Liver (tissue), 9 donors: ENCODE measurements around the gene STRA6. TPM values are rescaled to one million over a fixed set of nuclear protein-coding genes. Genes with fewer than 3 reads are reported as not detected.

Experiments used
- DNase-seq: peaks from one replicate; pipeline ENCODE4 v3.0.0-alpha.2; 2017; ENCODE audit warnings: low spot score
- H3K27ac ChIP-seq, 2 donors: one replicate each; pipeline ENCODE4 v1.7.0; 2013; ENCODE audit warnings: inconsistent platforms in 2 of 2, low read length in 2 of 2, control low read depth in 1 of 2, low read depth in 1 of 2, mild to moderate bottlenecking in 1 of 2
- H3K27me3 ChIP-seq, 4 donors: one replicate each; pipeline versions ENCODE4 v1.6.1 to v1.7.0; 2013; ENCODE audit warnings: low read length in 3 of 4, inconsistent platforms in 1 of 4, mild to moderate bottlenecking in 1 of 4, moderate library complexity in 1 of 4; ENCODE audit not compliant: control insufficient read depth in 4 of 4, insufficient read depth in 4 of 4
- H3K36me3 ChIP-seq, 4 donors: one replicate each; pipeline versions ENCODE4 v1.6.1 to v1.7.0; 2013; ENCODE audit warnings: low read length in 3 of 4, mild to moderate bottlenecking in 3 of 4, low read depth in 1 of 4, moderate library complexity in 1 of 4; ENCODE audit not compliant: control insufficient read depth in 4 of 4, insufficient read depth in 3 of 4
- H3K4me1 ChIP-seq, 4 donors: one replicate each; pipeline versions ENCODE4 v1.6.1 to v1.7.0; 2013; ENCODE audit warnings: low read length in 3 of 4, mild to moderate bottlenecking in 3 of 4, moderate library complexity in 1 of 4; ENCODE audit not compliant: control insufficient read depth in 4 of 4, insufficient read depth in 4 of 4
- H3K4me3 ChIP-seq, 3 donors: one replicate each; pipeline versions ENCODE4 v1.6.1 to v1.7.0; 2013; ENCODE audit warnings: low read length in 3 of 3, control low read depth in 1 of 3, low read depth in 1 of 3, mild to moderate bottlenecking in 1 of 3
- H3K9ac ChIP-seq, 2 donors: one replicate each; pipeline ENCODE4 v1.7.0; 2013; ENCODE audit warnings: low read length in 2 of 2, mild to moderate bottlenecking in 2 of 2, moderate library complexity in 2 of 2, control low read depth in 1 of 2, low read depth in 1 of 2
- H3K9me3 ChIP-seq, 4 donors: one replicate each; pipeline versions ENCODE4 v1.6.1 to v1.7.0; 2013; ENCODE audit warnings: low read length in 3 of 4; ENCODE audit not compliant: control insufficient read depth in 4 of 4
- EGR1 ChIP-seq, 2 donors: IDR thresholded peaks; 2 replicates each; pipeline ENCODE4 v1.6.1; 2016 to 2018; ENCODE audit warnings: antibody characterized with exemption in 2 of 2, low read depth in 2 of 2
- FOXA2 ChIP-seq: IDR thresholded peaks from 2 replicates; pipeline ENCODE4 v1.6.1; 2016; ENCODE audit warnings: antibody characterized with exemption
- GABPA ChIP-seq, 2 donors: IDR thresholded peaks in 1 of 2; conservative IDR thresholded peaks in 1 of 2; 2 replicates each; pipeline ENCODE4 v1.6.1; 2016; ENCODE audit warnings: antibody characterized with exemption in 2 of 2, mild to moderate bottlenecking in 1 of 2, moderate library complexity in 1 of 2
- HNF4A ChIP-seq, 2 donors: conservative IDR thresholded peaks; 2 replicates each; pipeline ENCODE4 v1.6.1; 2016; ENCODE audit warnings: antibody characterized with exemption in 2 of 2, mild to moderate bottlenecking in 2 of 2
- HNF4G ChIP-seq: IDR thresholded peaks from 2 replicates; pipeline ENCODE4 v1.6.1; 2016; ENCODE audit warnings: antibody characterized with exemption
- JUND ChIP-seq, 2 donors: IDR thresholded peaks; 2 replicates each; pipeline ENCODE4 v1.6.1; 2016; ENCODE audit warnings: antibody characterized with exemption in 2 of 2
- NR2F2 ChIP-seq: IDR thresholded peaks from 2 replicates; pipeline ENCODE4 v1.6.1; 2016; ENCODE audit warnings: antibody characterized with exemption
- RXRA ChIP-seq, 2 donors: IDR thresholded peaks; 2 replicates each; pipeline ENCODE4 v1.6.1; 2017 to 2018; ENCODE audit warnings: antibody characterized with exemption in 2 of 2, mild to moderate bottlenecking in 1 of 2
- SP1 ChIP-seq: IDR thresholded peaks from 2 replicates; pipeline ENCODE4 v1.6.1; 2018; ENCODE audit warnings: antibody characterized with exemption, mild to moderate bottlenecking
- TAF1 ChIP-seq: conservative IDR thresholded peaks from 2 replicates; pipeline ENCODE4 v1.6.1; 2016; ENCODE audit warnings: antibody characterized with exemption, mild to moderate bottlenecking
- YY1 ChIP-seq: IDR thresholded peaks from 2 replicates; pipeline ENCODE4 v1.6.1; 2016; ENCODE audit warnings: antibody characterized with exemption, mild to moderate bottlenecking
- WGBS: extraction: QIAGEN DNeasy Blood & Tissue Kit; methylation state at CpG from one replicate; pipeline ENCODE4 v1.1.7; 2013; 5-methylcytosine and 5-hydroxymethylcytosine counted together
- polyA plus RNA-seq, 2 donors: library from polyadenylated mRNA; stranded (reverse) in 1 of 2; unstranded in 1 of 2; fragments of 200-250 nt in 1 of 2; fragments of >200 nt in 1 of 2; fragmentation: Nextera tagmentation in 1 of 2; extraction: Ambion mirVana in 1 of 2; gene quantifications; one replicate each; pipeline versions ENCODE4 v1.2.1 to v1.2.3, GENCODE V29; 2013 to 2015
- total RNA-seq, 2 donors: library from RNA; depleted of rRNA; stranded (reverse); fragments of >200 nt; gene quantifications; one replicate each; pipeline ENCODE4 v1.2.3, GENCODE V29; 2014
- TF ChIP-seq, protein P1 (sequence below): IDR thresholded peaks from 2 replicates; pipeline ENCODE4 v1.6.1; 2016; ENCODE audit warnings: antibody characterized with exemption
- TF ChIP-seq, protein P2 (sequence below): IDR thresholded peaks from 2 replicates; pipeline ENCODE4 v1.6.1; 2016; ENCODE audit warnings: antibody characterized with exemption, mild to moderate bottlenecking
- TF ChIP-seq, protein P3 (sequence below): fragments of 150-350 bp; IDR thresholded peaks from 2 replicates; pipeline ENCODE4 v1.5.1; 2017; ENCODE audit warnings: improper control_type of control experiment, low read depth, low read length; ENCODE audit not compliant: missing input control
- TF ChIP-seq, protein P4 (sequence below): IDR thresholded peaks from 2 replicates; pipeline ENCODE4 v1.6.1; 2016; ENCODE audit warnings: antibody characterized with exemption
- TF ChIP-seq, protein P5 (sequence below): IDR thresholded peaks from 2 replicates; pipeline ENCODE4 v1.6.1; 2016; ENCODE audit warnings: antibody characterized with exemption
- donor health status: healthy.
- donor health status: healthy.
- donor health status: healthy.
- donor health status: healthy.
- donor health status: healthy.

The STRA6 gene
- total and polyA plus RNA-seq, 4 donors: 3.1 TPM; not detected in 3

DNA sequence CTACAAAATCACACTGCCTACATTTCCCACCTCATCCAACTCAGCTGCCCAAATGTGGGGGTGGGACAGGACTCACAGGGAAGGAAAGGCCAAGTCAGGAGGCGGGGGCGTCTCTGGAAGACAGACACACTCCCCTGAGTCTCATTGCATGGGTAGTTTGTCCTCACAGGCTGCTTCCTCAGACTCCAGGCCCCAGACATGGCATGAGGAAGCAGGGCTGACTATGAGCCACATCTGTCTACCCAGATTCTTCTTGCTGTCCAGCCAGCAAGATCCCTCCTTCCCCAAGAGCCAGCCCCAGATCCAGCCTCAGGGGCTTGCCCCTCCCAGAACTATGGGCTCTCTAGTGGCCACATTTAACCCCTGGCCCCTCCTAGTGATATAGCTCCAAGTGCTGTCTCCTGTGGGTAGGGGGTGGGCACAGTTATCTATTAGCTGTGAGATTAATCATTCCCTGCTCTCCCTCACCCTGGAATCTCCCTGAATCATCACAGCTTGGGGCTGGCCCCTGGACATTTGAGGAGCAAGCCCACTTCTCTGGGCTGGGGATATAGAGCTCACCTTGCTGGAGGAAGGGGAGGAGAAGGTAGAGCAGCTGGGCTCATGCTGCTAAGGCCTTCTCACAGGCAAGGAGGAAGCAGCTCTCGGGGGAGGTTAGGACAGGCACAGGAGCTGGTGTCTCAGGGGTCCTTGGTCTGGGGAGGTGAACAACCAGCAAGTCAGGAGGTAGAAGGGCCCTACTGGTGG is 31.4 kb upstream of the STRA6 start:
- no peak overlapping the region for H3K27ac ChIP-seq
- WGBS: 90% methylated on average over 3 of the region's 3 CpGs
- no peaks in the 10 kb centered on the region for H3K27me3 ChIP-seq
- TF ChIP-seq NR2F2: no peak
- no peak for TF ChIP-seq JUND (IDR thresholded peaks at IDR 0.05)
- TF ChIP-seq SP1: no peak
- TF ChIP-seq, protein P1, sequence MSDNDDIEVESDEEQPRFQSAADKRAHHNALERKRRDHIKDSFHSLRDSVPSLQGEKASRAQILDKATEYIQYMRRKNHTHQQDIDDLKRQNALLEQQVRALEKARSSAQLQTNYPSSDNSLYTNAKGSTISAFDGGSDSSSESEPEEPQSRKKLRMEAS: no peak
- TF ChIP-seq, protein P2, sequence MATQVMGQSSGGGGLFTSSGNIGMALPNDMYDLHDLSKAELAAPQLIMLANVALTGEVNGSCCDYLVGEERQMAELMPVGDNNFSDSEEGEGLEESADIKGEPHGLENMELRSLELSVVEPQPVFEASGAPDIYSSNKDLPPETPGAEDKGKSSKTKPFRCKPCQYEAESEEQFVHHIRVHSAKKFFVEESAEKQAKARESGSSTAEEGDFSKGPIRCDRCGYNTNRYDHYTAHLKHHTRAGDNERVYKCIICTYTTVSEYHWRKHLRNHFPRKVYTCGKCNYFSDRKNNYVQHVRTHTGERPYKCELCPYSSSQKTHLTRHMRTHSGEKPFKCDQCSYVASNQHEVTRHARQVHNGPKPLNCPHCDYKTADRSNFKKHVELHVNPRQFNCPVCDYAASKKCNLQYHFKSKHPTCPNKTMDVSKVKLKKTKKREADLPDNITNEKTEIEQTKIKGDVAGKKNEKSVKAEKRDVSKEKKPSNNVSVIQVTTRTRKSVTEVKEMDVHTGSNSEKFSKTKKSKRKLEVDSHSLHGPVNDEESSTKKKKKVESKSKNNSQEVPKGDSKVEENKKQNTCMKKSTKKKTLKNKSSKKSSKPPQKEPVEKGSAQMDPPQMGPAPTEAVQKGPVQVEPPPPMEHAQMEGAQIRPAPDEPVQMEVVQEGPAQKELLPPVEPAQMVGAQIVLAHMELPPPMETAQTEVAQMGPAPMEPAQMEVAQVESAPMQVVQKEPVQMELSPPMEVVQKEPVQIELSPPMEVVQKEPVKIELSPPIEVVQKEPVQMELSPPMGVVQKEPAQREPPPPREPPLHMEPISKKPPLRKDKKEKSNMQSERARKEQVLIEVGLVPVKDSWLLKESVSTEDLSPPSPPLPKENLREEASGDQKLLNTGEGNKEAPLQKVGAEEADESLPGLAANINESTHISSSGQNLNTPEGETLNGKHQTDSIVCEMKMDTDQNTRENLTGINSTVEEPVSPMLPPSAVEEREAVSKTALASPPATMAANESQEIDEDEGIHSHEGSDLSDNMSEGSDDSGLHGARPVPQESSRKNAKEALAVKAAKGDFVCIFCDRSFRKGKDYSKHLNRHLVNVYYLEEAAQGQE: no peak
- TF ChIP-seq HNF4A (conservative IDR thresholded peaks at IDR 0.05): no peak
- no peak for TF ChIP-seq FOXA2
- TF ChIP-seq, protein P3, sequence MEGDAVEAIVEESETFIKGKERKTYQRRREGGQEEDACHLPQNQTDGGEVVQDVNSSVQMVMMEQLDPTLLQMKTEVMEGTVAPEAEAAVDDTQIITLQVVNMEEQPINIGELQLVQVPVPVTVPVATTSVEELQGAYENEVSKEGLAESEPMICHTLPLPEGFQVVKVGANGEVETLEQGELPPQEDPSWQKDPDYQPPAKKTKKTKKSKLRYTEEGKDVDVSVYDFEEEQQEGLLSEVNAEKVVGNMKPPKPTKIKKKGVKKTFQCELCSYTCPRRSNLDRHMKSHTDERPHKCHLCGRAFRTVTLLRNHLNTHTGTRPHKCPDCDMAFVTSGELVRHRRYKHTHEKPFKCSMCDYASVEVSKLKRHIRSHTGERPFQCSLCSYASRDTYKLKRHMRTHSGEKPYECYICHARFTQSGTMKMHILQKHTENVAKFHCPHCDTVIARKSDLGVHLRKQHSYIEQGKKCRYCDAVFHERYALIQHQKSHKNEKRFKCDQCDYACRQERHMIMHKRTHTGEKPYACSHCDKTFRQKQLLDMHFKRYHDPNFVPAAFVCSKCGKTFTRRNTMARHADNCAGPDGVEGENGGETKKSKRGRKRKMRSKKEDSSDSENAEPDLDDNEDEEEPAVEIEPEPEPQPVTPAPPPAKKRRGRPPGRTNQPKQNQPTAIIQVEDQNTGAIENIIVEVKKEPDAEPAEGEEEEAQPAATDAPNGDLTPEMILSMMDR: no peak
- TF ChIP-seq EGR1 (IDR thresholded peaks at IDR 0.05; ENCODE audit: low read depth in 2 of 2): no peak
- TF ChIP-seq RXRA (IDR thresholded peaks at IDR 0.05): no peak
- TF ChIP-seq TAF1: no peak
- no peak for TF ChIP-seq HNF4G
- TF ChIP-seq YY1: no peak
- TF ChIP-seq, protein P4, sequence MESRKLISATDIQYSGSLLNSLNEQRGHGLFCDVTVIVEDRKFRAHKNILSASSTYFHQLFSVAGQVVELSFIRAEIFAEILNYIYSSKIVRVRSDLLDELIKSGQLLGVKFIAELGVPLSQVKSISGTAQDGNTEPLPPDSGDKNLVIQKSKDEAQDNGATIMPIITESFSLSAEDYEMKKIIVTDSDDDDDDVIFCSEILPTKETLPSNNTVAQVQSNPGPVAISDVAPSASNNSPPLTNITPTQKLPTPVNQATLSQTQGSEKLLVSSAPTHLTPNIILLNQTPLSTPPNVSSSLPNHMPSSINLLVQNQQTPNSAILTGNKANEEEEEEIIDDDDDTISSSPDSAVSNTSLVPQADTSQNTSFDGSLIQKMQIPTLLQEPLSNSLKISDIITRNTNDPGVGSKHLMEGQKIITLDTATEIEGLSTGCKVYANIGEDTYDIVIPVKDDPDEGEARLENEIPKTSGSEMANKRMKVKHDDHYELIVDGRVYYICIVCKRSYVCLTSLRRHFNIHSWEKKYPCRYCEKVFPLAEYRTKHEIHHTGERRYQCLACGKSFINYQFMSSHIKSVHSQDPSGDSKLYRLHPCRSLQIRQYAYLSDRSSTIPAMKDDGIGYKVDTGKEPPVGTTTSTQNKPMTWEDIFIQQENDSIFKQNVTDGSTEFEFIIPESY: no peak
- TF ChIP-seq, protein P5, sequence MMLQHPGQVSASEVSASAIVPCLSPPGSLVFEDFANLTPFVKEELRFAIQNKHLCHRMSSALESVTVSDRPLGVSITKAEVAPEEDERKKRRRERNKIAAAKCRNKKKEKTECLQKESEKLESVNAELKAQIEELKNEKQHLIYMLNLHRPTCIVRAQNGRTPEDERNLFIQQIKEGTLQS: no peak
- TF ChIP-seq GABPA (IDR thresholded peaks at IDR 0.05 in 1 of 2, conservative IDR thresholded peaks at IDR 0.05 in 1 of 2): no peak
- DNase-seq: no peak
- H3K4me1 ChIP-seq: no peaks in the 10 kb centered on the region
- H3K36me3 ChIP-seq: no peaks in the 10 kb centered on the region
- no peaks in the 10 kb centered on the region for H3K9me3 ChIP-seq
- H3K4me3 ChIP-seq: no peak overlapping the region
- H3K9ac ChIP-seq: no peak overlapping the region
